A673 (cell line): Measurements from ENCODE around the gene CEND1.

ENCODE experiments used
- EZH2 ChIP-seq: fragments of 200-600 bp; sonication (generic); IDR thresholded peaks from 2 replicates; pipeline ENCODE4 v1.6.1; 2017; ENCODE audit warnings: borderline replicate concordance, low read depth, mild to moderate bottlenecking, mixed read lengths, antibody characterized with exemption, low read length; ENCODE audit not compliant: poor library complexity, severe bottlenecking
- TF ChIP-seq, protein P1 (sequence below): fragments of 300-800, 200-600 bp; sonication (generic); conservative IDR thresholded peaks from 2 replicates; pipeline ENCODE4 v1.5.1; 2017; ENCODE audit warnings: low read depth, mild to moderate bottlenecking, antibody characterized with exemption, low read length, moderate library complexity, mixed read lengths

DNA sequence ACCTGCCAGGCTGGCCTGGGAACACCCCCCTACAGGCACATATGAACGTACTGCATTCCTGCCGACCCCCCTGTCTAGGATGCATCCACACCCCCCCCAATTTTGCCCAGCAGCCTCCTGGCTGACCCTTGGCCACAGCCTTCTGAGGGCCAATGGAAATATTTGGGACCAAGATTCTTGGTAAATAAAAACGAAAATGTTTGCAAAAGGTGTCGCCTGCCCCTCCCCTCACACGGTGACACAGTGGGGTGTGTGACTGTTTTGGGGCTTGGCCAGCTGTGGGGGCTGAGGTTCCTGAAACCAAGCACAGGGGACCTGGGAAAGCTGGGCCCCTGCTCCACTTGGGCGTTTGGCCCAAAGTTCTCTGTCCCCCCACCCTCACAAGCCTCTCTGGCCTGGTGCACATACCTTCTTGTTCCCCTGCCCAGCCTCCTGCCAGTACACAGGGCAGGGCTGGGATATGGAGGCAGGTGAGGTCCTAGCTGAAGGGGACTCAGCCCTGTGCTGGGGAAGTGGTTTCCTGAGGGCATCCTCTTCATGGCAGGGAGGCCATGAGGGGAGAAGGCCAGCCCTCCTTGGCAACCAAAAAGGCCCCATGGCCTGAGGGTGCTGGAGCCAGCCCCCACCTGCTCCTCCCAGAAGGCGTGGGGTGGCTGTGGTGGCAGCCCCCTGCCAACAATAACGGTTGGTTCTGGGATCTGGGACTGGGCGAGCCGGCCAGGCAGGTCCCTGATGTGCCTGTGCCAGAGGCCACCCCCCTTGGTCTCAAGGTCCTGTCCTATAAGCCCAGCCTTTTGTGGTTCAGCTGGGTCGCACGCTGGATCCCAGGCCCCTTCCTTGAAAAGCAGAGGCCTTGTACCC is 35.7 kb upstream of the CEND1 start:
- TF ChIP-seq, protein P1, sequence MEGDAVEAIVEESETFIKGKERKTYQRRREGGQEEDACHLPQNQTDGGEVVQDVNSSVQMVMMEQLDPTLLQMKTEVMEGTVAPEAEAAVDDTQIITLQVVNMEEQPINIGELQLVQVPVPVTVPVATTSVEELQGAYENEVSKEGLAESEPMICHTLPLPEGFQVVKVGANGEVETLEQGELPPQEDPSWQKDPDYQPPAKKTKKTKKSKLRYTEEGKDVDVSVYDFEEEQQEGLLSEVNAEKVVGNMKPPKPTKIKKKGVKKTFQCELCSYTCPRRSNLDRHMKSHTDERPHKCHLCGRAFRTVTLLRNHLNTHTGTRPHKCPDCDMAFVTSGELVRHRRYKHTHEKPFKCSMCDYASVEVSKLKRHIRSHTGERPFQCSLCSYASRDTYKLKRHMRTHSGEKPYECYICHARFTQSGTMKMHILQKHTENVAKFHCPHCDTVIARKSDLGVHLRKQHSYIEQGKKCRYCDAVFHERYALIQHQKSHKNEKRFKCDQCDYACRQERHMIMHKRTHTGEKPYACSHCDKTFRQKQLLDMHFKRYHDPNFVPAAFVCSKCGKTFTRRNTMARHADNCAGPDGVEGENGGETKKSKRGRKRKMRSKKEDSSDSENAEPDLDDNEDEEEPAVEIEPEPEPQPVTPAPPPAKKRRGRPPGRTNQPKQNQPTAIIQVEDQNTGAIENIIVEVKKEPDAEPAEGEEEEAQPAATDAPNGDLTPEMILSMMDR: no peak
- no peak for TF ChIP-seq EZH2
